ENCODE measurements around the gene CHD5. TPM values are rescaled to one million over a fixed set of nuclear protein-coding genes. Genes with fewer than 3 reads are reported as not detected.

CHD5 gene
- total RNA-seq, 1 donor from 2014 or later, result 4.9 TPM

DNA sequence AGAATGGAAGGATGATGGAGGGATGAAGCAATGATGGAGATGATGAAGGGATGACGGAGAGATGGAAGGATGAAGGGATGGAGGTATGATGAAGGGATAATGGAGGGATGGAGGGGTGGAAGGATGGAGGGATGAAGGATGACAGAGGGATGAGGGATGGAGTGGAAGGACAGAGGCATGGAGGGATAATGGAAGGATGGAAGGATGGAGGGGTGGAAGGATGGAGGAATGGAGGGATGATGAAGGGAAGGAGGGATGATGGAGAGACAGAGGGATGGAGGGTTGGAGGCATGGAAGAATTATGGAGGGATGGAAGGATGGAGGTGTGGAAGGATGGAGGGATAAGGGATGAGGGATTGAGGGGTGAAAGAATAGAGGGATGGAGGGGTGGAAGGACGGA is 71.6 kb downstream of the CHD5 start:
- no peak overlapping the region for H3K4me3 Mint-ChIP-seq
- DNase-seq (ENCODE audit: low spot score in 2 of 2, unreplicated experiment in 2 of 2), result no peak
- H3K4me1 Mint-ChIP-seq, result no peaks in the 10 kb centered on the region
- TF ChIP-seq, protein P1, sequence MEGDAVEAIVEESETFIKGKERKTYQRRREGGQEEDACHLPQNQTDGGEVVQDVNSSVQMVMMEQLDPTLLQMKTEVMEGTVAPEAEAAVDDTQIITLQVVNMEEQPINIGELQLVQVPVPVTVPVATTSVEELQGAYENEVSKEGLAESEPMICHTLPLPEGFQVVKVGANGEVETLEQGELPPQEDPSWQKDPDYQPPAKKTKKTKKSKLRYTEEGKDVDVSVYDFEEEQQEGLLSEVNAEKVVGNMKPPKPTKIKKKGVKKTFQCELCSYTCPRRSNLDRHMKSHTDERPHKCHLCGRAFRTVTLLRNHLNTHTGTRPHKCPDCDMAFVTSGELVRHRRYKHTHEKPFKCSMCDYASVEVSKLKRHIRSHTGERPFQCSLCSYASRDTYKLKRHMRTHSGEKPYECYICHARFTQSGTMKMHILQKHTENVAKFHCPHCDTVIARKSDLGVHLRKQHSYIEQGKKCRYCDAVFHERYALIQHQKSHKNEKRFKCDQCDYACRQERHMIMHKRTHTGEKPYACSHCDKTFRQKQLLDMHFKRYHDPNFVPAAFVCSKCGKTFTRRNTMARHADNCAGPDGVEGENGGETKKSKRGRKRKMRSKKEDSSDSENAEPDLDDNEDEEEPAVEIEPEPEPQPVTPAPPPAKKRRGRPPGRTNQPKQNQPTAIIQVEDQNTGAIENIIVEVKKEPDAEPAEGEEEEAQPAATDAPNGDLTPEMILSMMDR (IDR thresholded peaks at IDR 0.05; ENCODE audit: unreplicated experiment), result no peak
- no peaks in the 10 kb centered on the region for H3K36me3 Mint-ChIP-seq
- H3K27me3 Mint-ChIP-seq (ENCODE audit: low read depth), result peaks cover 32% of the 10 kb centered on the region
- H3K27ac Mint-ChIP-seq, result no peak overlapping the region
- no peaks in the 10 kb centered on the region for H3K9me3 Mint-ChIP-seq

DNA sequence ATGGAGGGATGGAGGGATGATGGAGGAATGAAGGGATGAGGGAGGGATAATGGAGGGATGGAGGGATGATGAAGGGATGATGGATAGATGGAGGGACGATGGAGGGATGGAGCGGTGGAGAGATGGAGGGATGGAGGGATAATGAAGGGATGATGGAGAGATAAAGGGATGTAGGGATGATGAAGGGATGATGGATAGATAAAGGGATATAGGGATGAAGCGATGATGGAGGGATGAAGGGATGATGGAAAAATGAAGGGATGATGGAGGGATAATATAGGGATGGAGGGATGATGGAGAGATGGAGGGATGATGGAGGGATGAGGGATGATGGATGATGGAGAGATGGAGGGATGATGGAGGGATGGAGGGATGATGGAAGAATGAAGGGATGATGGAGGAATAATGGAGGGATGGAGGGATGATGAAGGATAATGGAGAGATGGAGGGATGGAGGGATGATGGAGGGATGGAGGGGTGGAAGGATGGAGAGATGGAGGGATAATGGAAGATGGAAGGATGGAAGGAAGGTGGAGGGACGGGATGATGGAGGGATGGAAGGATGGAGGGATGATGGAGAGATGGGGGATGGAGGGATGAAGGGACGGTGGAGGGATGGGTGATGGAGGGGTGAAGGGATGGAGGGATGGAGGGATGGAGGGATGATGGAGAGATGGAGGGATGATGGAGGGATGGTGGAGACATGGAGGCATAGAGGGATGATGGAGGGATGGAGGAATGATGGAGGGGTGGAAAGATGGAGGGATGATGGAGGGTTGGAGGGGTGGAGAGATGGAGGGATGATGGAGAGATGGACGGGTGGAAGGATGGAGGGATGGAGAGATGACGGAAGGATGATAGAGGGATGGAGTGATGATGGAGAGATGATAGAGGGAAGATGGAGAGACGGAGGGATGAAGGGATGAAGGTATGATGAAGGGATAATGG is 72.4 kb downstream of the CHD5 start:
- no peaks in the 10 kb centered on the region for H3K4me1 Mint-ChIP-seq
- H3K27ac Mint-ChIP-seq, result no peak overlapping the region
- no peaks in the 10 kb centered on the region for H3K36me3 Mint-ChIP-seq
- peaks cover 33% of the 10 kb centered on the region for H3K27me3 Mint-ChIP-seq (ENCODE audit: low read depth)
- TF ChIP-seq, protein P1 (IDR thresholded peaks at IDR 0.05; ENCODE audit: unreplicated experiment), result no peak
- no peaks in the 10 kb centered on the region for H3K9me3 Mint-ChIP-seq
- no peak for DNase-seq (ENCODE audit: low spot score in 2 of 2, unreplicated experiment in 2 of 2)
- no peak overlapping the region for H3K4me3 Mint-ChIP-seq

DNA sequence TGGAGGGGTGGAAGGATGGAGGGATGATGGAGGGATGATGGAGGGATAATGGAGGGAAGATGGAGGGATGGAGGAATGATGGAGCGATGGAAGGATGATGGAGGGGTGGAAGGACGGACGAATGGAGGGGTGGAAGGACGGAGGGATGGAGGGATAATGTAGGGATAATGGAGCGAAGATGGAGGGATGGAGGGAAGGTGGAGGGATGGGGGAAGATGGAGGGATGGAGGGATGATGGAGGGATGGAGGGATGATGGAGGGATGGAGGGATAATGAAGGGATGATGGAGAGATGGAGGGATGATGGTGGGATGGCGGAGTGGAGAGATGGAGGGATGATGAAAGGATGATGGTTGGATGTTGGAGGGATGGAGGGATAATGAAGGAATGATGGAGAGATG is 73.1 kb downstream of the CHD5 start:
- Mint-ChIP-seq H3K36me3 (no peaks in the 10 kb centered on the region), H3K4me3 (no peak overlapping the region), H3K27ac (no peak overlapping the region), H3K9me3 (no peaks in the 10 kb centered on the region), H3K27me3 (ENCODE audit: low read depth) (peaks cover 28% of the 10 kb centered on the region), H3K4me1 (no peaks in the 10 kb centered on the region)
- TF ChIP-seq, protein P1 (IDR thresholded peaks at IDR 0.05; ENCODE audit: unreplicated experiment), result no peak
- no peak for DNase-seq (ENCODE audit: low spot score in 2 of 2, unreplicated experiment in 2 of 2)

DNA sequence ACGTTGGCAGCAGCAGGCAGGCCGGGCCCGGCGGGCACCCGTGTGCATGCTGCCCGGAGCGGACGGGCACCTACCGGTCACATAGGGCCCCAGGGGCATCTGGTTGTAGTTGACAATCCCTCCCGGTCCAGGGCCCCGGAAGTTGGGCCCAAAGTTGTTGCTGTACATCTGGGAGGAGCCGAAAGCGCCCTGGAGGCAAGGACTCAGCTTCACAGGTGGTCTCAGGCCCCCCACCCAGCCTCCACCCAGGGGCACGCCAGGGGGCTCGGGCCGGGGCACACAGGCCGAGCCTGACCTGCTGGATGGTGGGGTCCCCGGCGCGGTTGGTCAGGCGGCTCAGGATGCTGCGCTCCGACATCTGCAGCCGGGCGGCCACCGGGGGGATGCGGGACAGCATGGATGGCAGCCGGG is 73.8 kb downstream of the CHD5 start:
- no peak overlapping the region for H3K27ac Mint-ChIP-seq

DNA sequence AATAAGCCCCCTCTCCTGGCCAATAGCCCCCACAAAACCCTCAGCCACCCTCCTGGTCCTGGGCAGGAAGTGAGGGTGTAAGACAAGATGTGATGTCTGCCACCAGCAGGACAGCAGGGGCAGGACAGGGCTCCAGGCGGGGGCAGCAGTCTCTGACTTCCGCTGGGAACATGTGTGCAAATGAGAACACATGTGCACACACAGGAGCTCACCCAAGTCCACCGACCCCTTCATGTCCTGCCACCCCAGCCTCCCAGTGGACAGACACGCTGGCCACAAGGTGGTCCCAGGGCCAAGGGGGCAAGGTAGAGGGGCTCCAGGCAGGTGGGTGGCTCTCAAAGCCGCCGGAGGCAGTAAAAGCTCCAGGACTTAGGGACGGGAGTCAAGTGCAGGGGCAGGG is 74.4 kb downstream of the CHD5 start:
- no peaks in the 10 kb centered on the region for H3K4me1 Mint-ChIP-seq

More for the DNA sequence above, 73.8 kb downstream of the CHD5 start:
- TF ChIP-seq, protein P1 (IDR thresholded peaks at IDR 0.05; ENCODE audit: unreplicated experiment), result no peak
- no peaks in the 10 kb centered on the region for H3K36me3 Mint-ChIP-seq
- DNase-seq (ENCODE audit: low spot score in 2 of 2, unreplicated experiment in 2 of 2), result no peak
- no peak overlapping the region for H3K4me3 Mint-ChIP-seq
- H3K4me1 Mint-ChIP-seq, result no peaks in the 10 kb centered on the region
- H3K27me3 Mint-ChIP-seq (ENCODE audit: low read depth), result peaks cover 28% of the 10 kb centered on the region
- H3K9me3 Mint-ChIP-seq, result no peaks in the 10 kb centered on the region

More for the DNA sequence above, 74.4 kb downstream of the CHD5 start:
- Mint-ChIP-seq H3K27me3 (ENCODE audit: low read depth) (peaks cover 27% of the 10 kb centered on the region), H3K4me3 (no peak overlapping the region), H3K9me3 (no peaks in the 10 kb centered on the region), H3K36me3 (no peaks in the 10 kb centered on the region), H3K27ac (no peak overlapping the region)
- TF ChIP-seq, protein P1 (IDR thresholded peaks at IDR 0.05; ENCODE audit: unreplicated experiment), result no peak
- DNase-seq (ENCODE audit: low spot score in 2 of 2, unreplicated experiment in 2 of 2), result no peak

Measured in mesothelial cell of epicardium (in vitro differentiated cells).